Adrenal gland (tissue), 5 donors: ENCODE data around the gene RHPN2.

ENCODE experiments used
- CTCF ChIP-seq, 6 experiments: fragments of 450-650 bp in 4 of 6; fragments of 200-600 bp in 2 of 6; sonication (generic) in 1 of 6; IDR thresholded peaks; 1 replicate in 5 of 6; 2 replicates in 1 of 6; pipeline versions ENCODE4 v1.5.1 to v1.8.0; 2016 to 2021; ENCODE audit warnings: antibody characterized with exemption in 6 of 6, mild to moderate bottlenecking in 2 of 6, moderate library complexity in 1 of 6
- POLR2A ChIP-seq, 2 donors: fragments of 450-650 bp; IDR thresholded peaks; one replicate each; pipeline ENCODE4 v1.6.1; 2017; ENCODE audit warnings: antibody characterized with exemption in 2 of 2, mild to moderate bottlenecking in 2 of 2, moderate library complexity in 1 of 2
- donor health status: DM: no; HTN: no; CAD: no.

DNA sequence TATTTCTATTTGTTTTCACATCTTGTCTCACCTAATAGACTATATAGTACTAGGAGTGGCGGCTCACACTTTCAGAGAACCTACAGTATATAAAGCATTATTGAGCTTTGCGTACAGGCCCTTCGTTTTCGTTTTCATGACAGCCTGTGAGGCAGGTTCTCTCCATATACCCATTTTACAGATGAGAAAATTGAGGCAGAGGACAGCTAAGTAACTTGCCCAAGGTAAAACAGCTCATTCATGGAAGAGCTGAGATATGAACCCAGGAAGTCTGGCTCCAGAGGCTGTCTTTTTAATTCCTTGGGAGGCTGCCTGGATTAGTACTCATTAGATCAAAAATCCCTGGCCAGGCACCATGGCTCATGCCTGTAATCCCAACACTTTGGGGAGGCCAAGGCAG lies 63.8 kb downstream of the RHPN2 start:
- TF ChIP-seq CTCF (IDR thresholded peaks at IDR 0.05): no peak
- TF ChIP-seq POLR2A (IDR thresholded peaks at IDR 0.05): no peak
